Measurements from ENCODE around the gene RTF1. TPM values are rescaled to one million over a fixed set of nuclear protein-coding genes. Genes with fewer than 3 reads are reported as not detected.

Gene RTF1
- total RNA-seq, 1 experiment from 2014 or later, result 49.5 TPM

DNA sequence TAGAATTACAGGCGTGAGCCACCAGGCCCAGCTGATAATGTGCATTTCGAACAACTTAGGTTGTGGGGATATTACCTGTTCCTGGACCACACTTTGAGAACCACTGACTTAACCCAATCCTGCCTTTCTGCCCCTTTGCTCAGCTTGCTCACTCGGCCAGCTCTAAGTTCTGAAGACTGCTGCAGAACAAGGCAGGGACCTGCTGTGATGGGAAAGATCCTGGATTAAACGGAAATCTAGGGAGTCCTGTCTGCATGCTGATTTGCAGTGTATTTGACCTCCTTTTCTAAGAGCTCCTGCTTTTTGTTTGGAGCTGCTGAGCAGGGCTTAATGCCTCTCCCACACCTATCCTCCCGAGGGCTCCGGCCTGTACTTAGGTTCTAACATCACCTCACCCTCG, 93.8 kb downstream of the RTF1 start:
- Histone ChIP-seq H3K9me3 (ENCODE audit: control insufficient read depth, low read depth, low read length) (no peaks in the 10 kb centered on the region), H3K79me2 (ENCODE audit: insufficient read depth, low read length) (no peaks in the 10 kb centered on the region), H3K23ac (ENCODE audit: insufficient read length, low read depth, low read length) (no peak overlapping the region), H2BK15ac (ENCODE audit: low read depth, low read length) (no peak overlapping the region), H2BK120ac (ENCODE audit: low read depth, low read length, poor library complexity, severe bottlenecking) (no peak overlapping the region), H3K18ac (ENCODE audit: insufficient read length, low read depth, low read length) (no peak overlapping the region), H2BK5ac (ENCODE audit: insufficient read length, low read length) (no peak overlapping the region), H3K14ac (ENCODE audit: insufficient read depth, low read length) (no peak overlapping the region), H3K56ac (ENCODE audit: insufficient read length, low read depth, low read length) (no peak overlapping the region), H3K23me2 (ENCODE audit: insufficient read length, low read depth, low read length, poor library complexity, severe bottlenecking) (peaks cover 11% of the 10 kb centered on the region), H2BK12ac (ENCODE audit: insufficient read length, low read depth, low read length) (no peak overlapping the region), H3K4me1 (ENCODE audit: insufficient read depth, low read length) (no peaks in the 10 kb centered on the region), H2AFZ (ENCODE audit: low read length) (no peak overlapping the region), H3K4me2 (ENCODE audit: insufficient read depth, insufficient read length, low read length) (peak overlapping the region; percentile 87), H2AK5ac (ENCODE audit: insufficient read length, low read length) (no peak overlapping the region), H2BK20ac (ENCODE audit: low read depth, low read length, poor library complexity, severe bottlenecking) (no peak overlapping the region), H4K5ac (ENCODE audit: insufficient read length, low read depth, low read length) (no peak overlapping the region), H4K8ac (replicated peaks; ENCODE audit: insufficient read length, low read depth, low read length) (no peak overlapping the region), H4K20me1 (ENCODE audit: control insufficient read depth, insufficient read depth, insufficient read length) (no peaks in the 10 kb centered on the region), H3K4ac (ENCODE audit: low read depth, low read length) (no peak overlapping the region), H3T11ph (ENCODE audit: low read length) (no peak overlapping the region), H3K79me1 (ENCODE audit: insufficient read depth, low read depth, low read length, poor library complexity, severe bottlenecking) (no peaks in the 10 kb centered on the region), H3K27ac (ENCODE audit: insufficient read length, low read depth, low read length) (no peak overlapping the region), H3K27me3 (ENCODE audit: insufficient read depth, low read length) (peaks cover 33% of the 10 kb centered on the region), H3K9ac (ENCODE audit: extremely low read depth, insufficient read length, low read length) (no peak overlapping the region), H4K91ac (ENCODE audit: insufficient read length, low read depth, low read length) (no peak overlapping the region)
- Mint-ChIP-seq H3K27me3 (ENCODE audit: low read depth) (peaks cover 94% of the 10 kb centered on the region), H3K27ac (no peak overlapping the region), H3K36me3 (ENCODE audit: insufficient read depth in 1 of 3, low read depth in 3 of 3) (peaks cover 0 to 2% (median 0%) of the 10 kb centered on the region in 3 experiments; a peak in 3 of 7 replicates), H3K9me3 (no peaks in the 10 kb centered on the region; a peak in 2 of 5 replicates), H3K4me1 (peaks cover 23 to 27% of the 10 kb centered on the region in 2 experiments), H3K4me3 (peak overlapping the region in 1 of 2 experiments; percentile 50; a peak in 1 of 5 replicates)
- no peak for DNase-seq
- no peak for TF ChIP-seq CTCF (conservative IDR thresholded peaks at IDR 0.05)
- WGBS (ENCODE audit: extremely low coverage, insufficient read length, low lambda C conversion rate), result no CpG with 5 or more reads among the region's 7 CpGs
